ENCODE results near the gene SPINK4.

GRCh38 chr9:33293782-33294181, 53.8 kb downstream of the SPINK4 start:
- TF ChIP-seq GATA3 (IDR thresholded peaks at IDR 0.05; ENCODE audit: low read depth, low read length) (no peak), GATA2 (IDR thresholded peaks at IDR 0.05; ENCODE audit: low read depth, low read length) (no peak)
